WTC11 (cell line): Measurements from ENCODE around the gene RPS8. TPM values are rescaled to one million over a fixed set of nuclear protein-coding genes. Genes with fewer than 3 reads are reported as not detected.
A peak's percentile ranks its signal among the peaks of the same experiment; 100 is the strongest.

Experiments used
- ATF1 ChIP-seq: sonication (generic); formaldehyde crosslinking; IDR thresholded peaks from 2 replicates; pipeline ENCODE4 v1.8.1; 2023; ENCODE audit warnings: mild to moderate bottlenecking, moderate library complexity, missing genetic modification reagents
- ETV6 ChIP-seq: sonication (generic); formaldehyde crosslinking; IDR thresholded peaks from 2 replicates; pipeline ENCODE4 v1.8.1; 2022; ENCODE audit warnings: mild to moderate bottlenecking, missing genetic modification reagents
- HMGA2 ChIP-seq: fragments of 250-450 bp; sonication (Bioruptor Pico); IDR thresholded peaks from 2 replicates; pipeline ENCODE4 v1.4.0; 2021; ENCODE audit warnings: mild to moderate bottlenecking, moderate library complexity
- MYBL2 ChIP-seq: sonication (generic); formaldehyde crosslinking; IDR thresholded peaks from 2 replicates; pipeline ENCODE4 v1.8.1; 2023; ENCODE audit warnings: mild to moderate bottlenecking, moderate library complexity, missing genetic modification reagents
- NFE2L1 ChIP-seq: sonication (generic); formaldehyde crosslinking; IDR thresholded peaks from 2 replicates; pipeline ENCODE4 v1.8.1; 2023; ENCODE audit warnings: missing genetic modification reagents
- NR3C1 ChIP-seq: sonication (generic); formaldehyde crosslinking; conservative IDR thresholded peaks from 2 replicates; pipeline ENCODE4 v1.8.1; 2023; ENCODE audit warnings: low read depth, mild to moderate bottlenecking, missing genetic modification reagents
- PREB ChIP-seq: sonication (generic); formaldehyde crosslinking; IDR thresholded peaks from 2 replicates; pipeline ENCODE4 v1.8.1; 2022; ENCODE audit warnings: mild to moderate bottlenecking, missing genetic modification reagents, moderate library complexity, borderline replicate concordance
- SMAD3 ChIP-seq: sonication (generic); formaldehyde crosslinking; IDR thresholded peaks from 2 replicates; pipeline ENCODE4 v1.8.0; 2022; ENCODE audit warnings: missing genetic modification reagents, mild to moderate bottlenecking, borderline replicate concordance
- SP1 ChIP-seq: sonication (generic); formaldehyde crosslinking; conservative IDR thresholded peaks from 2 replicates; pipeline ENCODE4 v1.8.1; 2022; ENCODE audit warnings: missing genetic modification reagents
- USF1 ChIP-seq: sonication (generic); formaldehyde crosslinking; IDR thresholded peaks from 2 replicates; pipeline ENCODE4 v1.8.0; 2022; ENCODE audit warnings: mild to moderate bottlenecking, missing genetic modification reagents
- ZBTB21 ChIP-seq: sonication (generic); formaldehyde crosslinking; IDR thresholded peaks from 2 replicates; pipeline ENCODE4 v1.8.1; 2023; ENCODE audit warnings: mild to moderate bottlenecking, missing genetic modification reagents, borderline replicate concordance
- ZNF121 ChIP-seq: sonication (generic); formaldehyde crosslinking; IDR thresholded peaks from 2 replicates; pipeline ENCODE4 v1.8.0; 2023; ENCODE audit warnings: missing genetic modification reagents
- ZNF232 ChIP-seq: sonication (generic); formaldehyde crosslinking; IDR thresholded peaks from 2 replicates; pipeline ENCODE4 v1.8.0; 2022; ENCODE audit warnings: mild to moderate bottlenecking, missing genetic modification reagents
- ZNF281 ChIP-seq: sonication (generic); formaldehyde crosslinking; IDR thresholded peaks from 2 replicates; pipeline ENCODE4 v1.8.0; 2023; ENCODE audit warnings: mild to moderate bottlenecking, missing genetic modification reagents
- ZNF512 ChIP-seq: sonication (generic); formaldehyde crosslinking; IDR thresholded peaks from 2 replicates; pipeline ENCODE4 v1.8.1; 2022; ENCODE audit warnings: missing genetic modification reagents, borderline replicate concordance
- total RNA-seq: library from RNA; stranded (reverse); gene quantifications from 3 replicates; pipeline ENCODE4 v1.2.3, GENCODE V29; 2021
- TF ChIP-seq, protein P1 (sequence below): sonication (generic); formaldehyde crosslinking; IDR thresholded peaks from 2 replicates; pipeline ENCODE4 v1.8.1; 2023; ENCODE audit warnings: mild to moderate bottlenecking, moderate library complexity, missing genetic modification reagents
- TF ChIP-seq, protein P2 (sequence below): sonication (generic); formaldehyde crosslinking; IDR thresholded peaks from 2 replicates; pipeline ENCODE4 v1.8.0; 2022; ENCODE audit warnings: mild to moderate bottlenecking, missing genetic modification reagents
- TF ChIP-seq, protein P3 (sequence below): sonication (generic); formaldehyde crosslinking; IDR thresholded peaks from 2 replicates; pipeline ENCODE4 v1.8.0; 2023; ENCODE audit warnings: missing genetic modification reagents
- TF ChIP-seq, protein P4 (sequence below): fragments of 250-450 bp; sonication (Bioruptor Pico); IDR thresholded peaks from 2 replicates; pipeline ENCODE4 v1.9.0; 2021; ENCODE audit warnings: mild to moderate bottlenecking, borderline replicate concordance
- TF ChIP-seq, protein P5 (sequence below): sonication (generic); formaldehyde crosslinking; IDR thresholded peaks from 2 replicates; pipeline ENCODE4 v1.8.0; 2022; ENCODE audit warnings: mild to moderate bottlenecking, missing genetic modification reagents

Gene RPS8
- total RNA-seq, 1 experiment from 2014 or later = 2,343 TPM

- TF ChIP-seq USF1 (CRISPR knock-in tag) (peak; percentile 39; the same call in 1 of the 2 replicates), NFE2L1 (peak; percentile 37; the same call in 1 of the 2 replicates), MYBL2 (peak; percentile 84; the same call in 1 of the 2 replicates), ETV6 (CRISPR knock-in tag) (peak; percentile 84; the same call in 1 of the 2 replicates), PREB (CRISPR knock-in tag) (no peak), ZNF281 (CRISPR knock-in tag) (no peak), HMGA2 (CRISPR knock-in tag) (0 out of 2 replicates have a peak, but pooled peaks have one; percentile 8), ZNF121 (peak; percentile 91), SP1 (CRISPR knock-in tag) (peak; percentile 87), ZNF232 (peak; percentile 32; the same call in 1 of the 2 replicates), SMAD3 (CRISPR knock-in tag) (0 out of 2 replicates have a peak, but pooled peaks have one; percentile 40), ZNF512 (CRISPR knock-in tag) (no peak), NR3C1 (CRISPR knock-in tag) (no peak), ATF1 (CRISPR knock-in tag) (no peak), ZBTB21 (CRISPR knock-in tag) (0 out of 2 replicates have a peak, but pooled peaks have one; percentile 76)
- TF ChIP-seq, protein P1, sequence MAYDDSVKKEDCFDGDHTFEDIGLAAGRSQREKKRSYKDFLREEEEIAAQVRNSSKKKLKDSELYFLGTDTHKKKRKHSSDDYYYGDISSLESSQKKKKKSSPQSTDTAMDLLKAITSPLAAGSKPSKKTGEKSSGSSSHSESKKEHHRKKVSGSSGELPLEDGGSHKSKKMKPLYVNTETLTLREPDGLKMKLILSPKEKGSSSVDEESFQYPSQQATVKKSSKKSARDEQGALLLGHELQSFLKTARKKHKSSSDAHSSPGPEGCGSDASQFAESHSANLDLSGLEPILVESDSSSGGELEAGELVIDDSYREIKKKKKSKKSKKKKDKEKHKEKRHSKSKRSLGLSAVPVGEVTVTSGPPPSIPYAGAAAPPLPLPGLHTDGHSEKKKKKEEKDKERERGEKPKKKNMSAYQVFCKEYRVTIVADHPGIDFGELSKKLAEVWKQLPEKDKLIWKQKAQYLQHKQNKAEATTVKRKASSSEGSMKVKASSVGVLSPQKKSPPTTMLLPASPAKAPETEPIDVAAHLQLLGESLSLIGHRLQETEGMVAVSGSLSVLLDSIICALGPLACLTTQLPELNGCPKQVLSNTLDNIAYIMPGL = peak; percentile 64; the same call in 1 of the 2 replicates
- TF ChIP-seq, protein P2, sequence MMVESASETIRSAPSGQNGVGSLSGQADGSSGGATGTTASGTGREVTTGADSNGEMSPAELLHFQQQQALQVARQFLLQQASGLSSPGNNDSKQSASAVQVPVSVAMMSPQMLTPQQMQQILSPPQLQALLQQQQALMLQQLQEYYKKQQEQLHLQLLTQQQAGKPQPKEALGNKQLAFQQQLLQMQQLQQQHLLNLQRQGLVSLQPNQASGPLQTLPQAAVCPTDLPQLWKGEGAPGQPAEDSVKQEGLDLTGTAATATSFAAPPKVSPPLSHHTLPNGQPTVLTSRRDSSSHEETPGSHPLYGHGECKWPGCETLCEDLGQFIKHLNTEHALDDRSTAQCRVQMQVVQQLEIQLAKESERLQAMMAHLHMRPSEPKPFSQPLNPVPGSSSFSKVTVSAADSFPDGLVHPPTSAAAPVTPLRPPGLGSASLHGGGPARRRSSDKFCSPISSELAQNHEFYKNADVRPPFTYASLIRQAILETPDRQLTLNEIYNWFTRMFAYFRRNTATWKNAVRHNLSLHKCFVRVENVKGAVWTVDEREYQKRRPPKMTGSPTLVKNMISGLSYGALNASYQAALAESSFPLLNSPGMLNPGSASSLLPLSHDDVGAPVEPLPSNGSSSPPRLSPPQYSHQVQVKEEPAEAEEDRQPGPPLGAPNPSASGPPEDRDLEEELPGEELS (CRISPR knock-in tag) = peak; percentile 59
- TF ChIP-seq, protein P3, sequence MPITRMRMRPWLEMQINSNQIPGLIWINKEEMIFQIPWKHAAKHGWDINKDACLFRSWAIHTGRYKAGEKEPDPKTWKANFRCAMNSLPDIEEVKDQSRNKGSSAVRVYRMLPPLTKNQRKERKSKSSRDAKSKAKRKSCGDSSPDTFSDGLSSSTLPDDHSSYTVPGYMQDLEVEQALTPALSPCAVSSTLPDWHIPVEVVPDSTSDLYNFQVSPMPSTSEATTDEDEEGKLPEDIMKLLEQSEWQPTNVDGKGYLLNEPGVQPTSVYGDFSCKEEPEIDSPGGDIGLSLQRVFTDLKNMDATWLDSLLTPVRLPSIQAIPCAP (CRISPR knock-in tag) = peak; percentile 9; the same call in 1 of the 2 replicates
- TF ChIP-seq, protein P4, sequence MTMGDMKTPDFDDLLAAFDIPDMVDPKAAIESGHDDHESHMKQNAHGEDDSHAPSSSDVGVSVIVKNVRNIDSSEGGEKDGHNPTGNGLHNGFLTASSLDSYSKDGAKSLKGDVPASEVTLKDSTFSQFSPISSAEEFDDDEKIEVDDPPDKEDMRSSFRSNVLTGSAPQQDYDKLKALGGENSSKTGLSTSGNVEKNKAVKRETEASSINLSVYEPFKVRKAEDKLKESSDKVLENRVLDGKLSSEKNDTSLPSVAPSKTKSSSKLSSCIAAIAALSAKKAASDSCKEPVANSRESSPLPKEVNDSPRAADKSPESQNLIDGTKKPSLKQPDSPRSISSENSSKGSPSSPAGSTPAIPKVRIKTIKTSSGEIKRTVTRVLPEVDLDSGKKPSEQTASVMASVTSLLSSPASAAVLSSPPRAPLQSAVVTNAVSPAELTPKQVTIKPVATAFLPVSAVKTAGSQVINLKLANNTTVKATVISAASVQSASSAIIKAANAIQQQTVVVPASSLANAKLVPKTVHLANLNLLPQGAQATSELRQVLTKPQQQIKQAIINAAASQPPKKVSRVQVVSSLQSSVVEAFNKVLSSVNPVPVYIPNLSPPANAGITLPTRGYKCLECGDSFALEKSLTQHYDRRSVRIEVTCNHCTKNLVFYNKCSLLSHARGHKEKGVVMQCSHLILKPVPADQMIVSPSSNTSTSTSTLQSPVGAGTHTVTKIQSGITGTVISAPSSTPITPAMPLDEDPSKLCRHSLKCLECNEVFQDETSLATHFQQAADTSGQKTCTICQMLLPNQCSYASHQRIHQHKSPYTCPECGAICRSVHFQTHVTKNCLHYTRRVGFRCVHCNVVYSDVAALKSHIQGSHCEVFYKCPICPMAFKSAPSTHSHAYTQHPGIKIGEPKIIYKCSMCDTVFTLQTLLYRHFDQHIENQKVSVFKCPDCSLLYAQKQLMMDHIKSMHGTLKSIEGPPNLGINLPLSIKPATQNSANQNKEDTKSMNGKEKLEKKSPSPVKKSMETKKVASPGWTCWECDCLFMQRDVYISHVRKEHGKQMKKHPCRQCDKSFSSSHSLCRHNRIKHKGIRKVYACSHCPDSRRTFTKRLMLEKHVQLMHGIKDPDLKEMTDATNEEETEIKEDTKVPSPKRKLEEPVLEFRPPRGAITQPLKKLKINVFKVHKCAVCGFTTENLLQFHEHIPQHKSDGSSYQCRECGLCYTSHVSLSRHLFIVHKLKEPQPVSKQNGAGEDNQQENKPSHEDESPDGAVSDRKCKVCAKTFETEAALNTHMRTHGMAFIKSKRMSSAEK = no peak
- TF ChIP-seq, protein P5, sequence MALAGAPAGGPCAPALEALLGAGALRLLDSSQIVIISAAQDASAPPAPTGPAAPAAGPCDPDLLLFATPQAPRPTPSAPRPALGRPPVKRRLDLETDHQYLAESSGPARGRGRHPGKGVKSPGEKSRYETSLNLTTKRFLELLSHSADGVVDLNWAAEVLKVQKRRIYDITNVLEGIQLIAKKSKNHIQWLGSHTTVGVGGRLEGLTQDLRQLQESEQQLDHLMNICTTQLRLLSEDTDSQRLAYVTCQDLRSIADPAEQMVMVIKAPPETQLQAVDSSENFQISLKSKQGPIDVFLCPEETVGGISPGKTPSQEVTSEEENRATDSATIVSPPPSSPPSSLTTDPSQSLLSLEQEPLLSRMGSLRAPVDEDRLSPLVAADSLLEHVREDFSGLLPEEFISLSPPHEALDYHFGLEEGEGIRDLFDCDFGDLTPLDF (CRISPR knock-in tag) = no peak
Measured at GRCh38 chr1:44799770-44800584, 24.6 kb downstream of the RPS8 start, which contains the start of gene PLK3 (continued).
